Measurements from ENCODE around the gene PIEZO1.

DNA sequence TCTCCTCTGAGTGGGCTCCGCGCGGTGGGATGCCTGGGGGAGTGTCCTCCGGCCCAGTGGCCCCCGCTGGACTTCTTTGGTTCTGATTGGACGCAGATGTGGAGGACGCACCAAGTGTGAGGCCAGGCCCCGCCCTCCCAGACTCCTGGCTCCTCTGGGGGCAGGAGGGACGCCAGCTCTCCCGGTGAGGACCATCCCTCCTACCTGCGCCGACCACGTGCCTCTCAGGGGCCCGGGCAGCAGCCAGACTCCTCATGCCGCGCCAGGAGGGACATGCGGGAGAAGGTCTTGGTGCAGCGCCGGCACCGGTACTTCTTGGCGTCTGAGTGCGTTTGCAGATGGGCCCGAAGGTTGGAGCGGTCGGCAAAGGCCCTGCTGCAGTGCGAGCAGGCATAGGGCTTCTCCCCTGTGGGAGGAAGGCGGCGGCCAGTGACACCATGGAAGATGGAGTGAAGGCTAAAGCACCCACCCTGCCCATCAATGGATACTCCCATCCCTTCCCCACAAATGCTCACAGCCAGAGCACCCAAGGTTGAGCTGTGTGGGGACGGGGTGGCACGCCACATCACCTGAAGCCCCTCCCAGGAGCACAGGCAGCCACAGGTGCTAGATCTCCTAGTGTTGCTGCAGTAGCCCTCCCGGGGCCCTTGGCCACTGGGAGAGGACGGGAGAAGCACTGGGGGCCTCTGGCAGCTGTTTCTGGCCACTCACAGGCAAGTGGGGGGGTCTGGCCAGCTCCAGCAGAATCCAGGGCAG lies 106.6 kb downstream of the PIEZO1 start:
- TF ChIP-seq, protein P1, sequence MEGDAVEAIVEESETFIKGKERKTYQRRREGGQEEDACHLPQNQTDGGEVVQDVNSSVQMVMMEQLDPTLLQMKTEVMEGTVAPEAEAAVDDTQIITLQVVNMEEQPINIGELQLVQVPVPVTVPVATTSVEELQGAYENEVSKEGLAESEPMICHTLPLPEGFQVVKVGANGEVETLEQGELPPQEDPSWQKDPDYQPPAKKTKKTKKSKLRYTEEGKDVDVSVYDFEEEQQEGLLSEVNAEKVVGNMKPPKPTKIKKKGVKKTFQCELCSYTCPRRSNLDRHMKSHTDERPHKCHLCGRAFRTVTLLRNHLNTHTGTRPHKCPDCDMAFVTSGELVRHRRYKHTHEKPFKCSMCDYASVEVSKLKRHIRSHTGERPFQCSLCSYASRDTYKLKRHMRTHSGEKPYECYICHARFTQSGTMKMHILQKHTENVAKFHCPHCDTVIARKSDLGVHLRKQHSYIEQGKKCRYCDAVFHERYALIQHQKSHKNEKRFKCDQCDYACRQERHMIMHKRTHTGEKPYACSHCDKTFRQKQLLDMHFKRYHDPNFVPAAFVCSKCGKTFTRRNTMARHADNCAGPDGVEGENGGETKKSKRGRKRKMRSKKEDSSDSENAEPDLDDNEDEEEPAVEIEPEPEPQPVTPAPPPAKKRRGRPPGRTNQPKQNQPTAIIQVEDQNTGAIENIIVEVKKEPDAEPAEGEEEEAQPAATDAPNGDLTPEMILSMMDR (IDR thresholded peaks at IDR 0.05) = no peak
- no peak for TF ChIP-seq POLR2A (IDR thresholded peaks at IDR 0.05)
